Epidermal melanocyte (primary cell): ENCODE measurements around the gene DAZAP1.
A peak's percentile ranks its signal among the peaks of the same experiment; 100 is the strongest.

Source experiments
- DNase-seq: peaks from one replicate; pipeline ENCODE4 v3.0.0; 2011; ENCODE audit warnings: low spot score; ENCODE audit not compliant: insufficient read length

The DAZAP1 gene

GRCh38 chr19:1393841-1394240 is 13.5 kb upstream of the DAZAP1 start:
- no peak for DNase-seq

- DNase-seq: no peak
Measured at GRCh38 chr19:1394252-1395193, 12.9 kb upstream of the DAZAP1 start.

DNA sequence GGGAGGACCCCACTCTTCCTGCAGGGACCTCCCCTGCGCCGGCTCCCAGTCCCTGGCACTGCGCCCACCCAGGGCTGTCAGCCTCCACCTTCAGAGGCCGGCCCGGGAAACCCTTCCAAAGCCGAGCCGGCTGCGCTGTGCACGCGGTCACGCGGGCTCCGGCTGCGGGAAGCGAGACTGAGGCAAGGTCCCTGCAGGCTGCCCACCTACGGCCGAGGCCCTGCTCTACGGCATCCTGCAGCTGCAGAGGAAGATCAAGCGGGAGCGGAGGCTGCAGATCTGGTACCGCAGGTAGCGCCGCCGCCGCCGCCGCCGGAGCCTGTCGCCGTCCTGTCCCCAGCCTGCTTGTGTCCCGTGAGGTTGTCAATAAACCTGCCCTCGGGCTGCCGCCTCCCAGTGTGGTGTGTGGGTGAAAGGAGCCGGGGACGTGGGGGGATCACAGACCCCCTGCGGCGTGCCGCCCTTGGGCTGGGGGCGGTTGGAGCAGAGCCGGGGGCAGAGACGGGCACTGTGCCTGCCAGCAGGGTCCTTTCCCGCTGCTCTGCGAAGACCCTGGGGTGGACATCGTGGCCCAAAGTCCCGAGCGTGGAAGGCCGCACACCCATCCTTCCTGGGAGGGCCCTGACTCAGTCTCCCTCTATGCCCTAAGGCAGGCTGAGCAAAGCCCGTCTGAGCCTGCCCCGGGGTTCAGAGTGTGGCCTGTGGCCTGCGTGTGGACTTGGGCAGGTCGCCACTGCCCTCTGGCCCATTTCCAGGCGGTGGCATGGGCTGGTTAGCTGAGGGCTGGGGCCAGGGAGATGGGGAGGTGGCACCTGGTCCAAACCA is 12.0 kb upstream of the DAZAP1 start:
- DNase-seq: no peak

GRCh38 chr19:1396019-1396767 is 11.2 kb upstream of the DAZAP1 start:
- no peak for DNase-seq

DNA sequence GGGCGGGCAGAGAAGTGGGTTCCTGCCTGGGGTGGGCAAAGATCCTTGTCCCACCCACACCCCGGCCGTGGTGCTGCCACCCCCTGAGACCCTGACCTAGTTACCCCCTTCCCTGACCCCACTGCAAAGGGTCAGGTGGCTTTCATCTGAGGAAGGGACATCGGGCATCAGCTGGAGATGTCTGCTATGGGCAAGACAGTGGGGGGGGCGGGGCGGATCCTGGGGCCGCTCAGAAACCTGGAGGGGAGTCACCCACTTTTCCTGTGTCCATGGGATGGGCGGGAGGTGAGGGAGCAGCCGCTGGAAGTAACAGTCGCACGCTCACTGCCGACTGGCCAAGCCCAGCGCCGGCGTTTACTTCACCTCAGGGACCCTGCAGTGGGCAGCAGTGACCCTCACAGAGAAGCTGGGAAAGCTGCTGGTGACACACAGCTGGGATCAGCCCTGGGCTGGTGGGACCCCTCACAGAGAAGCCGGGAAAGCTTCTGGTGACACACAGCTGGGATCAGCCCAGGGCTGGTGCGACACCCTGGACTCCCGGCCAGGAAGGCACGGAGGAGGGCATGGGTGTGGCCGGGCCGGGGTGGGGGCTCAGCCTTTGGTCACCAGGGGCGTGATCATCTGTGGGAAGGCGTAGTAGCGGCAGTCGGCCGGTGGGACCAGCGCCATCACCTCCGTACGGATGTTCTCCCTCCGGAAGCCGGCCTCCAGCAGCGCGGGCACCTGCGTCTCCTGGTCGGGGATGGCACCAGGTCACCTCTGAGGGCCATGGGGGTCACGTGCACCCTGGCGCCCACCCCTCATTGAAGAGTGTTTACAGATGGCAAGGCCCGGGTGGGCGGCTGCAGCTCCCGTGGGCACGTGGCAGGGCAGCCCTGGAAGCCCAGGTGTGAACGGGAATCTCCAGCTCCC is 10.4 kb upstream of the DAZAP1 start:
- DNase-seq: no peak

DNA sequence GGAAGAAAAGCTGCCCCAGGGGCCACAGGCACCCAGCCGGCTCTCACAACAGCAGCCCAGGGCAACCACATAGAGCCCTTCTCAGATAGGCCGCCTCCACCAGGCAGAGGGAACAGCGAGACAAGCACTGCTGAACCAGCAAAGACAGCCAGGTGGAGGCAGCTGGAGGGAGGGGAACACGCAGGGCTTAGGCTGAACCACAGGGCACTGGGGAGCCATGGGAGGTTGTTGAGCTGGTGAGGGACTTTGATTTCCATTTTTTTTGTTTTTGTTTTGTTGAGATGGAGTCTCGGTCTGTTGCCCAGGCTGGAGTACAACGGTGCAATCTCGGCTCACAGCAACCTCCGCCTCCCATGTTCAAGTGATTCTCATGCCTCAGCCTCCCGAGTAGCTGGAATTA is 9.5 kb upstream of the DAZAP1 start:
- DNase-seq: no peak

DNA sequence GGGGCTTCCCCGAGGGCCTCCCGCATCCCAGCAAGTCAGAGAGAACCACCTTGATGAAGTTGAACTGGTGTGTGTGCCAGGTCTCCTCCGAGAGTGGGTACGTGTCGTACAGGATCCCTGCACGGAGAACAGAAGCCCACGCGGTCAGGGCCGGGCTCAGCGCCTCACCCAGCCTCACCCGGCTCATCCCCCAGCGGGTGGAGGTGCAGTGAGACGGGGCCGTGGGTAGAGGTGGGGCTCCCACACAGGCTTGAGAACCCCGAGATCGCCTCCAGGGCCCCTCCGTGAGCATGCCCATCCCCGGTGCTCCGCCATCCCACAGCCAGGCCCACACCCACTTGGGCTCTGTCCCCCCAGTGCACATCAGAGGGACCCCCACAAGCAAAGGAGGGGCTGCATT is 8.3 kb upstream of the DAZAP1 start:
- DNase-seq: no peak

- no peak for DNase-seq
Measured at GRCh38 chr19:1399745-1400144, 7.6 kb upstream of the DAZAP1 start.

DNA sequence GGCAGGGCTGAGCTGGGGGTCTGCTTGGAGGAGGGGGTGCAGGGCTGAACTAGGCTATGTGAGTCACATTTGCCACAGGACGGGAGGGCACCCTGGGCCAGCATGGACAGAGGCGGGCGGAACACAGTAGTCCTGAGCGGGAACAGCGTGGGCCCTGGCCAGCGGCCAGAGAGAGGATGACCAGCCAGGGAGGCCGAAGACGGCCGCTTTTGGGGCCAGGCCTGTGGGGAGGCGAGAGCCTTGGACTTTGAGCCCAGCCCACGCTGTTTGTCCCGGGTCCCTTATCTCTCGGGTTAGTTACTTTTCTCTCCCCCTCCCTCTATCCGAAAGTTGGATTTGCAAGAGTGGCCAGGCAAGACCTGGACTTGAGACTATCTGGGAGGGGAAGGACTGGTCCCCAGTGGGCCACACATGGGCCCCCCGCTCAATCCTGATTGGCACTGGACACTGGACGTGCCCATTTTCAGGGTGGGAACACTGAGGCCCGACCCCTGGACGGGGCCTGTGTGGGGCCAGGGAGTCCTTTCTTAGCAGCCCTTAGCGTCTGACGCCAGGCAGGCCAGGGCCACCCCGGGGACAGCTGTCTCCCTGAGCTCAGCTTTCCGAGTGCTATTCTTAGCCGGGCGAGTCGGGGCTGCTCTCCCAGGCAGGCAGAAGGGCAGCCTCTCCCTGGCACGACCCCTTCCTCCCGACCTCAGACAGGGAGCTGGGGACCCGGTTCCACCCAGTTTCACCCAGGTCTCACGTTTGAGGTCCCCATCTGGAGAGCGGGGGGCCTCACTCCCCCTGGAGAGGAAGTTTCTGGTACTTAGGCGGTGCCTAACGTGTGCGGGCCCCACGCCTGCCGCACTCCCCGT is 6.9 kb upstream of the DAZAP1 start:
- DNase-seq: peak; percentile 52

GRCh38 chr19:1401138-1401888 is 6.1 kb upstream of the DAZAP1 start, which contains the start of gene GAMT:
Gene GAMT, minus strand, starts transcription at chr19:1401542. Its CDS starts 66 bp downstream, at chr19:1401476.
- DNase-seq: peak; percentile 84

GRCh38 chr19:1401889-1402217 is 5.5 kb upstream of the DAZAP1 start:
- no peak for DNase-seq

DNA sequence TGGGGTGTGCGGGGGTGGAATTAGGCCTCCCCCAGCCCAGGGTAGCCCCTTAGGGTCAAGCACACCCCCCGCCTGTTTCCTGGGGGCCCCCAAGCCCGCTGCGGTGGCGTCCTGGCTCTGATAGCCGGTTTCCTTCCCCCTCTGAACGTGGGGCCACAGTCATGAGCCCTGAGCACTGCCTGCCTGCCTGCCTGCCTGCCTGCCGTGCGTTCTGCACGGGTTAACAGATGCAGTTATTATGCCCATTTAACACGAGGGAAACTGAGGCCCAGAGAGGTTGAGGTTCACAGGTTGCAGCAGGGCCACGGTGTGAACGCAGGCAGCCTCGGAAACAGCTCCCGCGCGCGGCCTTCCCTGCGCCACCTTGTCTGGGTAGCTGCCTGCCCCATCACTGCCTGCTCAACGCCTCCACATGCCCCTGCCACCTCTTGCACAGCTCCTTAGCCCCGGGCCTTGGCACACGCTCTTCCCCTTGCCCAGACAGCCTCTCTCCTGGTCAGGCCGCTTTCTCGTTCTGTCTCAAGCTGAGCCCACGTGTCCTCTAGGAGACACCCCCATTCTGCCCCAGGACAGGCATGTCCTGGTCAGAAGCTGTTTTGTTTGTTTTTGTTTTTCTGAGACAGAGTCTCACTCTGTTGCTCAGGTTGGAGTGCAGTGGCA is 4.8 kb upstream of the DAZAP1 start:
- DNase-seq: peak; percentile 50

DNA sequence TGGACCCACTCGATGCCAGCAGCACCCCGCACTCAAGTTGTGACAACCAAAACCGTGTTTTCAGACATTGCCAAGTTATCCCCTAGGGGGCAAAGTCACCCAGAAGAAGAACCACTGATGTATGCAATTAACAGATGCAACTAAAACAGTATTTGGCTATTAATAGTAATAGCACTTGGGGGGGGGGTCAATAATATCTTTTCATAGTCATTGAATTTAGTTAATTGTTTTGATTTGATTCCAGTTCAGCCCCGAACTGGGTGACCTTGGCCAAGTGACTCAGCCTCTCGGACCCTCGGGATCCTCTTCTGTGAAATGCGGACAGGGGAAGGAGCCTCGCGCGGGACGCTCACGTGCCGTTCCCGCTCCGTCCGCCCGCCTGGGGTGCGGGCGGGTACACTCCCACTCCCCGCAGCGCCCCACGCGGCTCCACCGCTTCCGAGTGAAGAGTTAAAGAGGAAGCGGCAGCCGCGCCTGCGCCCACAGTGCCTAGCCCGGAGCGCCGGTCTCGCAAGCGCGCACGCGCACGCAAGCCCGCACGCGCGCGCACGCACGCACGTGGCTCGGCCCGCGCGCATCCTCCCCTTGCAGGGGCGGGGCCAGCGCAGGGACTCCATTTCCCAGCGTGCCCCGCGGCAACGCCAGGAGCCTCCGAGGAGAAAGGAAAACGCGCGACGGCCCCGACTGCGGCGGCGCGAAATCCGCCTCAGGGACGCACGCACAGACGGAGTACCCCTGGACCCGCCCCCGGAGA is 435 bp upstream of the DAZAP1 start:
- DNase-seq: peak; percentile 98

DNA sequence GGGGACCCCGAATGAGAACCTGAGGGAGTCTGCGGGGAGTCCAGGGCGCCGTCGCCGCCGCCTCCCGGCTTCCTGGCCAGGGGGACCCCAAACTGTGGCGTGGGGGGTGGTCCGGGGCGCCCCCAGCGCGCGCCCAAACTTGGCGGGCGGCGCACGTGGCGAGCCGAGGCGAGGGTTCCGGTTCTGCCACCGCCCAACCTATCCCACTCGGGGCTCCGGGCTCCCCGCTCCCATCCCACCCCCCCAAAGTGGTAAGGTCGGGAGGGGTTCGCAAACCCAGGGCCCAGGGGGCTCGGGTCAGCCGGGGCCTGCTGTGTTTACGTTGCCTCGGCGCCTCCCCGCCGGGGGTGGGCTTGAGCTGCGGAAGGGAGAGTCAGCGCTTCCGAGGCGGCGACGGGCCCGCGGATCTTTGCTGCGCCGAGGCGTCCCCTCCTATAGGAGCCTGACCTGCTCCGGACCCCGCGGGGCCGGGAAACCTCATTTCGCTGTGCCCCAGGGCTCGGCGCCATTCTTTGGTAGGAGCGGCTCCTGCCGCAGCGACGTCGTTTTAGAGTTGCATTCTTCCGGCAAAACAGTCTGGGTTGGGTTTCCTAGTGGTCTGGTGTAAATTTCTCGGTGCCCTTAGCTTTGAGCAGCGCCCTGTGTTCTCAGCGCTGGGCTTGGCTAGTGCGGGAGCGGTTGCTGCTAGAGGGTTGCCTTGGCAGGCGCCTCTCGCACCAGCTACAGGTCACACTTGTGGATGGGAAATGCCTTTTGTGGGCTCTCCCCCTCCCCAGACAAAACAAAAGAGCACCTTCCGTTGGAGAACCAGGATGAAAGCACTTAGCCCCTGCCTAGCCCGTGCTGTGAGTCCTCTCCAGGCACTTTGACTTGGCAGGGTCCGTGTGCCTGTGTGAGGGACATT is 1.2 kb downstream of the DAZAP1 start:
- peak; percentile 31 for DNase-seq

DNA sequence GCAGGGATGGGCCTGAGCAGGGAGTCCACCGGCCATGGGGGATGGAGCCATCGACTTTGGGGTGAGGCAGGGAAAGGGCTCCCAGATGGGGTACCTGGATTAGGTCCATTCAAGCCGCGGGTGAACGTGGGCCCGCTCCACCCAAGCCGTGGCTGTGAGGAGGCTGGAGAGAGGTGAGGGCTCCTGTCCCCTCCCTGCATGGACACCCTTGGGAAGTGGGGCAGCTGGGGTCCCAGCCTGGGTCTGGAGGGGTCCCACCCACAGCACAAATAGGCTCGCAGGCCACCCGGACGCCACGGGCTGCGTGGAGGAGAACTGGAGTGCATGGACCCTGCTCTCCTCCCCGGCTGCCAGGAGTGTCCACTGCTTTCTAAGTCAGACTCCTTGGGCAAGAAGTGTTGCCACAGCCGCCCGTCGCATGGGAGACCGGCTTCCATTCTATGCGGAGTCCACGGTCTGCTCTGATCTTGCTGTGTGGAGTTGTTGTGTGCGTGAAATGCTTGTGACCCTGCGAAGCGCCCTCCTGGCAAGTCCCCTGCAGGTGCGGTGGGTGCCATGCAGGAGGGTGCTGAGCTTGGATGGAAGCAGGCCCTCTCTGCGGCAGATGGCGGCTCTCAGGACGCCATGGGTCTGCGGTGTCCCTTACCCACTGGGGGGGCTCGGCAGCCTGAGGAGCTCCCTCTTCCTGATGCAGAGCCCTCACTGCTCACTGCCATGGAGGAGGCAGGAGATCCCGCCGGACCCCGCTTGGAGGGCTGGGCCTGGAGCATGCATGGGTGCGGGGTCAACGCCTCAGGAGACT is 2.0 kb downstream of the DAZAP1 start:
- DNase-seq: no peak
